IPS-15b (cell line): ENCODE data around the gene CAPN2.
A peak's percentile ranks its signal among the peaks of the same experiment; 100 is the strongest.

Source experiments
- H3K27me3 ChIP-seq: one replicate; pipeline ENCODE4 v1.6.1; 2013; ENCODE audit warnings: low read length; ENCODE audit not compliant: control insufficient read depth, insufficient read depth
- H3K36me3 ChIP-seq: one replicate; pipeline ENCODE4 v1.6.1; 2013; ENCODE audit warnings: low read length; ENCODE audit not compliant: control insufficient read depth, insufficient read depth
- H3K4me1 ChIP-seq: one replicate; pipeline ENCODE4 v1.6.1; 2013; ENCODE audit warnings: mild to moderate bottlenecking, low read length; ENCODE audit not compliant: control insufficient read depth, insufficient read depth
- H3K4me3 ChIP-seq: one replicate; pipeline ENCODE4 v1.5.1; 2013; ENCODE audit warnings: low read depth, low read length
- H3K9ac ChIP-seq: one replicate; pipeline ENCODE4 v1.6.1; 2013; ENCODE audit warnings: low read depth, mild to moderate bottlenecking, low read length
- H3K9me3 ChIP-seq: one replicate; pipeline ENCODE4 v1.6.1; 2013; ENCODE audit warnings: mild to moderate bottlenecking, low read length; ENCODE audit not compliant: control insufficient read depth, insufficient read depth

The CAPN2 gene

DNA sequence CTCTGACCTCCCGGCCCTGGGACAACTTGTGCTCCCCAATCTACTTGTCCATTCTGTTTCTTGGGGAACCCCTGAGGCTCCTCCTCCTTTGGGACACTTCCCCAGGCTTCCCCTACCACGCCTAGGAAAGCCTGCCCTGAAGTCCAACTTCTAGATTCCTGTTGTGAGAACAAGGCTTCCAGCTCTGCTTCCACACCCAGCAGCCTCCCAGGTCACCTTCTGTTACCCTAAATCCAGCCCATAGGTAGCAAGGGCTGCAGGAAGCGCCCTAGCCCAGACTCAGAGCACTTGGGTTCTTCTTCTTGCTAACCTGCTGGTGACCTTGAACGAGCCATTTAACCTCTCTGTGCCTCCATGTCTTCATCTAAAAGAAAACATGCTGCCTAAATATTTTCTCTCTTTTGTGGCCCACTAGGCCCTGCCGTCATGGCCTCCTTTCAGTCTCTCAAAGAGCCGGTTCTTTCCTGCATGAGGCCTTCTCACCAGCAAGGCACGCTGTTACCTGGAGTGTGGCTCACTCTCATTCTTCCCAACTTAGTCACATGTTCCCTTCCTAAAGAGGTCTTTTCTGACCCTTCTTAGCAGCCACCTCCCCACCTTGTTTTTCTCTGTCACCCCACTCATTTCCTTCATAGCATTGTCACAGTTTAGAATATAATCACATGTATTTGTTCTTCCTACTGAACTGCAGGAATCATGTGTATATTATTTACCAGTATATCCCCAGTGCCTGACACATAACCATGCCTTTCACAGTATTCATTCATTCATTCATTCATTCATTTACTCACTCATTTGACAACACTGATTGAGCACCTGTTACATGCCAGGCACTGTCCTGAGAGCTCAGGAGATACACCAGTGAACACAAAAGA lies 1.4 kb downstream of the CAPN2 start:
- no peaks in the 10 kb centered on the region for H3K36me3 ChIP-seq
- peaks cover 12% of the 10 kb centered on the region for H3K4me1 ChIP-seq
- H3K9me3 ChIP-seq = no peaks in the 10 kb centered on the region
- H3K4me3 ChIP-seq = peak overlapping the region; percentile 68
- H3K9ac ChIP-seq = peak overlapping the region; percentile 47
- peaks cover 59% of the 10 kb centered on the region for H3K27me3 ChIP-seq

DNA sequence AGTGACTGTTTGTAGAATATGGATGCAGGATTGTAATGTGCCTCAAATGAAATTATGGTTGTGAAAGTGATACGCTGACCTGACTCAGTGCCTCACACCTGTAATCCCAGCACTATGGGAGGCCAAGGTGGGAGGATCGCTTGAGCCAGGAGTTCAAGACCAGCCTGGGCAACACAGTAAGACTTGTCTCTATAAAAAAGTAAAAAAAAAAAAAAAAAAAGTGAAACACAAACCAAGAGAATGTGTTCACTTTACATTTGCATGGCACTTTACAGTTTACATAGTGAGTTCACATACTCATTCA lies 2.0 kb downstream of the CAPN2 start:
- no peaks in the 10 kb centered on the region for H3K9me3 ChIP-seq
- peaks cover 59% of the 10 kb centered on the region for H3K27me3 ChIP-seq
- peaks cover 12% of the 10 kb centered on the region for H3K4me1 ChIP-seq
- no peaks in the 10 kb centered on the region for H3K36me3 ChIP-seq
- H3K4me3 ChIP-seq = no peak overlapping the region
- H3K9ac ChIP-seq = no peak overlapping the region

DNA sequence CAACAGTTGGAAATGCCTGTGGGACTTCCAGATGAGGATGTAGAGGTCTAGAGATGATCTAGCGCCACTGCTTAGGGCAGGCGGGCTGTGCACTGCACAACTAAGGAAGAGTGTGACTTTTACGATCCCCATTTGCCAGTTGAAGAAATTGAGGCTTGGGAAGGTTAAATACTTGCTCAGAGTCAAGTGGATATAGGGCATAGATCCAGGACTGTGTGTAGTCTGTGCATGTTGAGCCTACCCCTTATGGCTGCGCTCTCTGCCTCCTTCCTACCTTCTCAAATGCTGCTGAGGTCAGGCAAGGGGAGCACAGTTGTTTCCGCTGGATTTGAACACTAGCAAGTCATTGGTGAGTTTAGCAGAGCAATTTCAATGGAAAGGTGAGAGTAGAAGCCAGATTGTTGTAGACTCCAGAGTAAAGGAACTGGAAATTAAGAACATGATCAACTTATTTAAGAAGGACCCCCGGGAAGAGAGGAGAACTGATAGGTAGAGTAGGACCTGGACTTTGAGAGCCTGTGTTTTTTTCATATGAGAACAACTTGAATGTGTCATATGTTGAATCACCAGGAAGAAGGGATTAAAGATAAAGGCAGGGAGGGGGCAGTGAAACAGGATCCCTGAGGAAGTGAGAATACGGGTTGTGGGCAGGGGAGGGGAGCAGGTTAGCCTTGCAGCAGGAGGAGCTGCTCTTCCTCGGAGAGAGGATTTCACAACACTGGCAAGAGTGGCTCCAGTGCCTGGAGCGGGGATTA lies 2.7 kb downstream of the CAPN2 start:
- Histone ChIP-seq H3K4me3 (no peak overlapping the region), H3K27me3 (peaks cover 59% of the 10 kb centered on the region), H3K9me3 (no peaks in the 10 kb centered on the region), H3K4me1 (peaks cover 12% of the 10 kb centered on the region), H3K36me3 (no peaks in the 10 kb centered on the region), H3K9ac (no peak overlapping the region)

DNA sequence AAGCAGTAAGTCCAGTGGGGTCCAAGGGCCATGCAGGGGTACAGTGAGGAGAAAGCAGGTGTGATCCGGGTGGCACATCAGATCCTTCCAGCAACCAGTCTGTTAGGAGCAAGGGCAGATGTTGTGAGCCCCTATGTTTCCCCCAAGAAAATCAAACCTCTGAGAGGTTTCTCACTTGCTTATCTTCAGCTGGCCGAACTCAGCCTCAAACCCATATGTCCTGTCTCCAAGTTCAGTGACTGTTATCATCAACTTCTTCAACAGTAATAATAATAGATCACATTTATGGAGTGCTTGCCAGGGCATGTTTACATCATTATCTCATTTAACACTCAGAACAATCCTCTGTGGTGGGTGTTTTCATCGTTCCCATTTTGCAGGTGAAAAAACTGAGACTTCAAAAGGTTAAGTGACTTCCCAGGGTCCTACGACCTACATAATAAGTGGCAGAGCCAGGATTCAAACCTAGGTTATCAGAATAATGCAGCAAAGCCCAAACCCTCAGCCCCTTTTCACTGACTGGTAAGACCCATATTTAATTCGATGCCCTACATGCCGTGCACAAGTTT lies 3.3 kb downstream of the CAPN2 start:
- no peak overlapping the region for H3K4me3 ChIP-seq

DNA sequence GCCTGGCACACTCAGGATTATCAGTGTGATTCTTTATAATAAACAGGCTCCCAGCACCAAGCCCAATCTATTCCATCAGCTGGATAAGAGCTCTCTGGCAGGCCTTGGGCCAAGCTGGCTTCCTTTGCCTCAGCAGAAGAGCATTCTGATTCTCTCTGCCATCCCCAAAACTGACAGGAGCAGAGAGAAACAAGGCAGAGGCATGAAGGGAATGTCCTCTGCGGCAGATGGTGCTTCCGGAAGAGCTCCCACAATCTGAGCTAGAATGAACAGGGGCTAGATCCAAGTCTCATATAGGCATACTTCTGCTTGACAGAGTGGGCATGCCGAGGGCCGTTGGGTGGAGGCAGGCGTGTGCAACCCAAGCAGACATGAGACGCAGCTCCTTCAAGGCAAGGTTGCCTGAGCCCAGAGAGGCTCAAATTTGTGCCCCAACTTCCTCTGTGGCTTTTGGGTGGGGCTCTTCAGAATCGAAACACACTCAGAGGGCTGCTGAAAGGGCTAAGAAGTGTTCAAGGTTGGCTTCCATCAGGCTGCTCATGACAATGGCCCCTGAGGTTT lies 4.0 kb downstream of the CAPN2 start:
- no peak overlapping the region for H3K4me3 ChIP-seq
- peaks cover 12% of the 10 kb centered on the region for H3K4me1 ChIP-seq
- H3K9ac ChIP-seq = no peak overlapping the region
- peaks cover 65% of the 10 kb centered on the region for H3K27me3 ChIP-seq
- no peaks in the 10 kb centered on the region for H3K9me3 ChIP-seq
- no peaks in the 10 kb centered on the region for H3K36me3 ChIP-seq

More for the DNA sequence above, 3.3 kb downstream of the CAPN2 start:
- peaks cover 12% of the 10 kb centered on the region for H3K4me1 ChIP-seq
- no peak overlapping the region for H3K9ac ChIP-seq
- peaks cover 63% of the 10 kb centered on the region for H3K27me3 ChIP-seq
- H3K36me3 ChIP-seq = no peaks in the 10 kb centered on the region
- no peaks in the 10 kb centered on the region for H3K9me3 ChIP-seq

DNA sequence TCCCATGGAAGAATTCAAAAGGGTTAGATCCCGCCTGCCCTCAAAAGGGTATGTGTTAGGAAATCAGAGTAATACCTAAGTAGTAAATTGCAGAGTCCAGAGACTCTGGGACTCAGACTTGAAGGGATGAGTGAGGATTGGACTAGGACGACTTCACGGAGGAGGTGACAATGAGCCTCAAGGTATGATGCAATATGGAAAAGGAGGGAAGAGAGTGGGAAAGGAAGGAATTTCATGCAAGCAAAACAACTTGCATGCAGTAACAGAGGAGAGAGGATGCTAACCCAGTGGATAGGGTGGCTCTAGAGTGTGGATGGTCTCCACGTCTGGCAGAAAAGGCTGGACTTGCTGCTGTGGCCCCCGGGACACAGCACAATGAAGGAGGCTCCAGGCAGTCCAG lies 4.8 kb downstream of the CAPN2 start:
- Histone ChIP-seq H3K27me3 (peaks cover 68% of the 10 kb centered on the region), H3K4me1 (peaks cover 12% of the 10 kb centered on the region), H3K36me3 (no peaks in the 10 kb centered on the region), H3K9ac (no peak overlapping the region), H3K4me3 (no peak overlapping the region), H3K9me3 (no peaks in the 10 kb centered on the region)

DNA sequence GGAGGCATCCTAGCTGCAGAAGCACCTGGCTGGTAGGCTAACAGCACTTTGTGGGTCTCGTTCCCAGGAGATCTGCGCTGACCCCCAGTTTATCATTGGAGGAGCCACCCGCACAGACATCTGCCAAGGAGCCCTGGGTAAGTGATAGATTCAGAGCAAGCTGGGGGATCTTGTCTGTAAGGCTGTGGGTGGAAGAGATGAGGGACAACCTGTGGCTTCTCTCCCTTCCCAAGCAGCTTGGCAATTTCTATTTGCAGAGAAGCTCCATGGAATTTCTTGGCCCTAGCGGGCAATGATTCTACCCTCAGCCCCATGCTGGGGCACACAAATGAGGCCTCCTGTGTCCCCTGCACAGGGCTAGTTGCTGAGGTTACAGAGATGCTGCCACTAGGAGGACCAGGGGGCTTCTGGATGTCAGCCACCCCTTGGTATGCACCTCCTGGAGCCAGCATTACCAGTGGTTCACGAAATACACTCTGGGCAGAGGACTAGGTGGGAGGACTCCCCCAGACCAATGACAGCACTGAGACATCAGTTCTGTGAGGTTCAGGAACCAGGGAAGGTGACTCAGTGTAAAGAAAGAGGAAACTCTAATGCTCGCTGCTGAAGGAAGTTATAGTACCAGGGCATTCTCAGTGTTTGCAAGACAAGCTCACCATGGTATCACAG lies 5.5 kb downstream of the CAPN2 start:
- no peak overlapping the region for H3K9ac ChIP-seq
- H3K4me1 ChIP-seq = peaks cover 12% of the 10 kb centered on the region

DNA sequence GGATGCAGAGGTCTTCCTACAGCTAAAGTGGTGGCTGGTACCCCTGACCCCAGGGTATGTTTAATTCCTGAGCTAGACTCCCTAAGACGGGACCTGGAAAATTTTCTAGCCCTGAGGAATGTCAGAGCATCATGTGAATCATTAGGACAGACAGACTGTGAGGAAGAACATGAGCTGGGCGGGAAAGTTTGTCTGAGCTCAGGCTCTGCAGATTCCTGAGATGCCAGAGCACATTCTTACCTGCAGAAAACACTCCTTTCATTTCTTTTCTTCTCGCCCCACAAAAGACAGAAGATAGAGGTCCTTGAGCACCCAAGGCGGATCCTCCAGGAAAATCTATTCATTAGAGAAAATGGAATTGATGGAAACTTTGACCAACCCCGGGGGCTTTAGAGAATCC lies 6.5 kb downstream of the CAPN2 start:
- Histone ChIP-seq H3K36me3 (no peaks in the 10 kb centered on the region), H3K9ac (no peak overlapping the region), H3K27me3 (peaks cover 61% of the 10 kb centered on the region), H3K4me3 (no peak overlapping the region), H3K4me1 (peaks cover 6% of the 10 kb centered on the region), H3K9me3 (no peaks in the 10 kb centered on the region)

More for the DNA sequence above, 5.5 kb downstream of the CAPN2 start:
- H3K4me3 ChIP-seq = no peak overlapping the region
- H3K36me3 ChIP-seq = no peaks in the 10 kb centered on the region
- no peaks in the 10 kb centered on the region for H3K9me3 ChIP-seq
- peaks cover 70% of the 10 kb centered on the region for H3K27me3 ChIP-seq

DNA sequence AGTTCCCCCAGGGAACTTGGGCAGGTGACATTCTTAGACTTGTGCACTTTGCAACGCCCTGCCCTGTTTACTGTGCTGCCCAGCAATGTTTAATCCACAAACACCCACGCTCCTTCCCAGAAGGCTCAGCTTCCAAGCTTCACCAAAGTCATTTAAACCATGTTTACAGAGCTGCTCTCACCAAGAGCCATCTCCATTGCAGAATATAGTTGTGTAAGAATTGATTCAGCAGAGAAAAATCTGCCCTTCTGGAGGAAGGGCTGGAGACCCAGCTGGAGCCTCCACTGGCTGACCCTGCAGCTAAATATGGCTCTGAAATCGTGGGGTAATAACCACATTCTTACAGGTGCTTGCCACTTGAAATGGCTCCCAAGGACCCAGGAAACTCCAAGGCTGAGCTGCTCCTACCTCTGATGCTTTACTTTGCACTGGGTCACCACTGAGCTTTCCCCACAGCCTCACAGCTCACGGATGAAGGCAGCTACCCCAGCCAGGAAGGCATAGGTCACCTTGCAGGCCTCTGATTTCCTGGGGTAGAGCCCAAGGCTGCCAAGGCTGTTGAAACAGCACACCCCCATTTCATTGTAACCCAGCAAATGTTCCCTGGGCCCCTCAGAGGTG lies 8.7 kb downstream of the CAPN2 start:
- Histone ChIP-seq H3K4me3 (no peak overlapping the region), H3K36me3 (no peaks in the 10 kb centered on the region), H3K9me3 (no peaks in the 10 kb centered on the region), H3K4me1 (peaks cover 6% of the 10 kb centered on the region), H3K9ac (no peak overlapping the region), H3K27me3 (peaks cover 45% of the 10 kb centered on the region)

DNA sequence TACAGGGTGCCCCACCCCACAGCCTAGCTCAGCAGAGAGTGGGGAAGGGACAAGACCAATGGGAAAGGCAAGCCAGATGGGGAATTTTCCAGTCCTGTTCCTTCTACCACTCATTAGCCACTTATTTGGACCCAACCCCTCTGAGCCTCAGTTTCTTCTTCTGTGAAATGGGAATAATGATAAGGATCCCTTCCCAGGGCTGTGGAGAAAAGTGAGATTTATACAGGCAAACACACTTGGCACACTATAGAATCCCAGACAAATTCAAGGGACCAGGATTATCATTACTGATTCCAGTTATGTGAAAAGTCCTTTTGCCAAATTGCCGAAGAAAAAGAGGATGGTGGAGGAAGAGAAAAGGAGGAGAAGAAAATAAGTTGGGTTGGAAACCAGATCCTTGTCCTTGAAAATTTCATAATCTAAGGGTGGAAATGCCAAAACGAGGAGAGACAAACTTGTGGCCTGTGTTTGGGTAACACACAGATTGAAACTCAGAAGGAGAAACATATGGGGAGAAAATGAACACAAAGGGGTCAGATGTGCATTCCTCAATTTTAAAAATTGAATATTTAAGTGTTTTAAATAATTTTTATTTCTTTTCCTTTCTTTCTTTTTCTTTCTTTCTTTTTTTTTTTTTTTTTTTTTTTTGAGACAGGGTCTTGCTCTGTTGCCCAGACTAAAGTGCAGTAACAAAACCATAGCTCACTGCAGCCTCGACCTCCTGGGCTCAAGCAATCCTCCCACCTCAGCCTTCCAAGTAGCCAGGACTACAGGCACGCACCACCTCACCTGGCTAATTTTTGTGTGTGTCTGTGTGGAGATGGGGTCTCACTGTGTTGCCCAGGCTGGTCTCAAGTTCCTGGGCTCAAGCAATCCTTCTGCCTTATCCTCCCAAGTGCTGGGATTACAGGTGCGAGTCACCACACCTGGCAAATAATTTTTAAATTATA lies 9.6 kb downstream of the CAPN2 start:
- no peaks in the 10 kb centered on the region for H3K9me3 ChIP-seq
- H3K9ac ChIP-seq = no peak overlapping the region
- H3K4me1 ChIP-seq = peaks cover 14% of the 10 kb centered on the region
- no peak overlapping the region for H3K4me3 ChIP-seq
- no peaks in the 10 kb centered on the region for H3K36me3 ChIP-seq
- H3K27me3 ChIP-seq = peaks cover 42% of the 10 kb centered on the region
